ENCODE data around the gene ADAMTSL1. TPM values are rescaled to one million over a fixed set of nuclear protein-coding genes. Genes with fewer than 3 reads are reported as not detected.

ADAMTSL1 gene
- total and polyA plus RNA-seq, 2 experiments from 2014 or later, result 2.3 to 5.0 TPM

DNA sequence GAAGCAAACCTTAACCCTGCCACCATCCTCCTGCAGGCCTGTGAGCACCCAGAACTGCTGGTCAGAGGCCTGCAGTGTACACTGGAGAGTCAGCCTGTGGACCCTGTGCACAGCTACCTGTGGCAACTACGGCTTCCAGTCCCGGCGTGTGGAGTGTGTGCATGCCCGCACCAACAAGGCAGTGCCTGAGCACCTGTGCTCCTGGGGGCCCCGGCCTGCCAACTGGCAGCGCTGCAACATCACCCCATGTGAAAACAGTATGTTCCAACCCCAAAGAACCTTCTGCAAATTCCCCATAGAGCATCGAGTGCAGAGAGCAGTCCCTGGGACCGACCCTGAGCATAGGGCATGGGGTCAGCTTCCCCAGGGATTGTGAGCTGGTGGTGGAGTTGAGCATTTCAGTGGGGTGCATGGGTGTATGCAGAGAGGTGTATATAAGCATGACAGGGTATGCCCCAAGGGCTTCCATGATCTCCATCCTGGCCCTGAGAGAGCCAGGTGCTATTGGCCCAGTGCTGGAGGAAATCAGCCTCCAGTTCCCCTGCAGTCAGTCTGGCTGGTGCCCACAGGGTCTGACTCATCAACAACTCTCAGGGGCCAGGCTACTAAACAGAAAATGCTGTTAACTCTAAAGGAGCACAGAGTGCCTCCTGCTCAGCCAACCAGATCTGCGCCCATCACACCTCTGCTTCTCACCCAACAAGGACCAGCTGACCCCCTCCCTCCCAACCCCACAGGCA, 432.9 kb downstream of the ADAMTSL1 start:
- DNase-seq (ENCODE audit: low spot score), result no peak
- no peak overlapping the region for H3K4me2 ChIP-seq
- TF ChIP-seq EZH2 (IDR thresholded peaks at IDR 0.05; ENCODE audit: low read depth, unreplicated experiment), result no peak
- TF ChIP-seq NANOG (IDR thresholded peaks at IDR 0.05; ENCODE audit: borderline replicate concordance), result no peak
- TF ChIP-seq POLR2AphosphoS5 (IDR thresholded peaks at IDR 0.05; ENCODE audit: low read depth), result no peak
- TF ChIP-seq ZNF462 (CRISPR knock-in tag; IDR thresholded peaks at IDR 0.05), result no peak
- no peak for TF ChIP-seq ETS1 (IDR thresholded peaks at IDR 0.05)
- no peak for TF ChIP-seq STAT1 (IDR thresholded peaks at IDR 0.05; ENCODE audit: unreplicated experiment)
- TF ChIP-seq ZNF114 (CRISPR knock-in tag; IDR thresholded peaks at IDR 0.05), result no peak
- TF ChIP-seq EZH2phosphoT487 (IDR thresholded peaks at IDR 0.05; ENCODE audit: unreplicated experiment), result no peak
- TF ChIP-seq ZNF331 (CRISPR knock-in tag; IDR thresholded peaks at IDR 0.05; ENCODE audit: low read depth), result no peak
- TF ChIP-seq, protein P1, sequence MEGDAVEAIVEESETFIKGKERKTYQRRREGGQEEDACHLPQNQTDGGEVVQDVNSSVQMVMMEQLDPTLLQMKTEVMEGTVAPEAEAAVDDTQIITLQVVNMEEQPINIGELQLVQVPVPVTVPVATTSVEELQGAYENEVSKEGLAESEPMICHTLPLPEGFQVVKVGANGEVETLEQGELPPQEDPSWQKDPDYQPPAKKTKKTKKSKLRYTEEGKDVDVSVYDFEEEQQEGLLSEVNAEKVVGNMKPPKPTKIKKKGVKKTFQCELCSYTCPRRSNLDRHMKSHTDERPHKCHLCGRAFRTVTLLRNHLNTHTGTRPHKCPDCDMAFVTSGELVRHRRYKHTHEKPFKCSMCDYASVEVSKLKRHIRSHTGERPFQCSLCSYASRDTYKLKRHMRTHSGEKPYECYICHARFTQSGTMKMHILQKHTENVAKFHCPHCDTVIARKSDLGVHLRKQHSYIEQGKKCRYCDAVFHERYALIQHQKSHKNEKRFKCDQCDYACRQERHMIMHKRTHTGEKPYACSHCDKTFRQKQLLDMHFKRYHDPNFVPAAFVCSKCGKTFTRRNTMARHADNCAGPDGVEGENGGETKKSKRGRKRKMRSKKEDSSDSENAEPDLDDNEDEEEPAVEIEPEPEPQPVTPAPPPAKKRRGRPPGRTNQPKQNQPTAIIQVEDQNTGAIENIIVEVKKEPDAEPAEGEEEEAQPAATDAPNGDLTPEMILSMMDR (conservative IDR thresholded peaks at IDR 0.05; ENCODE audit: low read depth in 2 of 2), result no peak
- TF ChIP-seq JUNB (IDR thresholded peaks at IDR 0.05; ENCODE audit: unreplicated experiment), result no peak
- TF ChIP-seq CREB1 (CRISPR knock-in tag; IDR thresholded peaks at IDR 0.05; ENCODE audit: low read depth), result no peak
- TF ChIP-seq, protein P2, sequence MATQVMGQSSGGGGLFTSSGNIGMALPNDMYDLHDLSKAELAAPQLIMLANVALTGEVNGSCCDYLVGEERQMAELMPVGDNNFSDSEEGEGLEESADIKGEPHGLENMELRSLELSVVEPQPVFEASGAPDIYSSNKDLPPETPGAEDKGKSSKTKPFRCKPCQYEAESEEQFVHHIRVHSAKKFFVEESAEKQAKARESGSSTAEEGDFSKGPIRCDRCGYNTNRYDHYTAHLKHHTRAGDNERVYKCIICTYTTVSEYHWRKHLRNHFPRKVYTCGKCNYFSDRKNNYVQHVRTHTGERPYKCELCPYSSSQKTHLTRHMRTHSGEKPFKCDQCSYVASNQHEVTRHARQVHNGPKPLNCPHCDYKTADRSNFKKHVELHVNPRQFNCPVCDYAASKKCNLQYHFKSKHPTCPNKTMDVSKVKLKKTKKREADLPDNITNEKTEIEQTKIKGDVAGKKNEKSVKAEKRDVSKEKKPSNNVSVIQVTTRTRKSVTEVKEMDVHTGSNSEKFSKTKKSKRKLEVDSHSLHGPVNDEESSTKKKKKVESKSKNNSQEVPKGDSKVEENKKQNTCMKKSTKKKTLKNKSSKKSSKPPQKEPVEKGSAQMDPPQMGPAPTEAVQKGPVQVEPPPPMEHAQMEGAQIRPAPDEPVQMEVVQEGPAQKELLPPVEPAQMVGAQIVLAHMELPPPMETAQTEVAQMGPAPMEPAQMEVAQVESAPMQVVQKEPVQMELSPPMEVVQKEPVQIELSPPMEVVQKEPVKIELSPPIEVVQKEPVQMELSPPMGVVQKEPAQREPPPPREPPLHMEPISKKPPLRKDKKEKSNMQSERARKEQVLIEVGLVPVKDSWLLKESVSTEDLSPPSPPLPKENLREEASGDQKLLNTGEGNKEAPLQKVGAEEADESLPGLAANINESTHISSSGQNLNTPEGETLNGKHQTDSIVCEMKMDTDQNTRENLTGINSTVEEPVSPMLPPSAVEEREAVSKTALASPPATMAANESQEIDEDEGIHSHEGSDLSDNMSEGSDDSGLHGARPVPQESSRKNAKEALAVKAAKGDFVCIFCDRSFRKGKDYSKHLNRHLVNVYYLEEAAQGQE (IDR thresholded peaks at IDR 0.05; ENCODE audit: unreplicated experiment), result no peak

More for the DNA sequence above, 432.9 kb downstream of the ADAMTSL1 start:
- Histone ChIP-seq H3K27me3 (ENCODE audit: insufficient read depth) (no peaks in the 10 kb centered on the region), H3K4me3 (no peak overlapping the region), H3K9me2 (ENCODE audit: insufficient read depth) (peaks cover 5% of the 10 kb centered on the region; the same call in 1 of the 2 replicates), H3F3A (replicated peaks; ENCODE audit: low read depth) (no peaks in the 10 kb centered on the region), H3K4me1 (ENCODE audit: insufficient read depth) (peaks cover 13% of the 10 kb centered on the region), H4K20me1 (replicated peaks; ENCODE audit: insufficient read depth) (no peaks in the 10 kb centered on the region), H2AFZ (no peak overlapping the region), H3K36me3 (ENCODE audit: insufficient read depth) (no peaks in the 10 kb centered on the region), H3K27ac (ENCODE audit: low read depth) (no peak overlapping the region), H3K79me2 (replicated peaks; ENCODE audit: insufficient read depth) (no peaks in the 10 kb centered on the region)
- Mint-ChIP-seq H3K4me3 (no peak overlapping the region), H3K36me3 (ENCODE audit: low read depth) (no peaks in the 10 kb centered on the region), H3K9me3 (peaks cover 9% of the 10 kb centered on the region; the same call in 2 of the 3 replicates), H3K4me1 (peaks cover 20% of the 10 kb centered on the region), H3K27me3 (ENCODE audit: insufficient read depth, low read depth, poor library complexity) (peaks cover 7% of the 10 kb centered on the region), H3K27ac (no peak overlapping the region)
- ATAC-seq, result no peak
